LNCaP clone FGC (cell line): ENCODE measurements around the gene TALDO1.

Experiments
- DNase-seq: peaks from one replicate; pipeline ENCODE4 v3.0.0-alpha.2; 2011; ENCODE audit warnings: low read depth
- H3K4me3 ChIP-seq: 2 replicates; pipeline ENCODE4 v1.5.1; 2011; ENCODE audit warnings: mild to moderate bottlenecking, low read depth, low read length, control low read depth
- TF ChIP-seq, protein P1 (sequence below): IDR thresholded peaks from 2 replicates; pipeline ENCODE4 v1.5.1; 2012; ENCODE audit warnings: mild to moderate bottlenecking; ENCODE audit not compliant: control insufficient read depth, insufficient read depth; ENCODE audit errors: extremely low read depth

Gene TALDO1

DNA sequence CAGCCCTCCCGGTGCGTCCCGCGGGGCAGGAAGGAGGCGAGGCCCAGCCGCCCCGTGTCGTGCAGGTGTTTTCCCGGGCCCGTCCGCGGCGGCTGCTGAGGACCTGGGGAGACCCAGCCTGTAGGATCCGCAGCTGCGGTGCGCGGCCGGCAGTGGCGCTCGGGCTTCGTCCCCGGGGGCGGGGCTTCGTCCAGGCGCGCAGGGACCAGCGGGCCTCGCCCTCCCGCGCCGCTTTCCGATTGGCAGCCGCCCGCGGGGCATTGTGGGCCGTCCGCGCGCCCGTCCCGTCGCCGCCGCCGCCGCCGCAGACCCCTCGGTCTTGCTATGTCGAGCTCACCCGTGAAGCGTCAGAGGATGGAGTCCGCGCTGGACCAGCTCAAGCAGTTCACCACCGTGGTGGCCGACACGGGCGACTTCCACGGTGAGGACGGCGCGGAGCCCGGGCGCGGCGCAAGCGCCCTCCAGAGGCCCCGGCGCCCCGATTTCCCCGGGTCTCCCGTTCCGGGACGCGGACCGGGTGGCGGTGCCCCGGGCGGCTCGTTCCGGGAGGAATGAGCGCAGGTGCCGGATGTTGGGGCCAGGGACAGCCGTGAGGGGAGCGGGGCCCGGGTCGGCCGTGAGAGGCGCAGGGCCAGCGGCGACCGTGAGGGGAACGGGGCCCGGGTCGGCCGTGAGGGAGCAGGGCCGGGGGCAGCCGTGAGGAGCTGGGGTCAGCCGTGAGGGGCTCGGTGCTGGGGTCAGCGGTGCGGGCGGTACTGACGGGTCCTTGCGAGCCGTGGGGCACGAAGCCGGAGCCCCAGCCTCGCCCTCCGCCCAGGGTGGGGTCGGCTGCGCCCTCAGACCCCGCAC lies at the start of gene TALDO1:
Gene TALDO1, plus strand, starts transcription at position 307 of the 849 bp plus-strand sequence. Its CDS starts 18 bp downstream, at position 325.
- peak within 1 kb of the TSS; percentile 93 for H3K4me3 ChIP-seq
- TF ChIP-seq, protein P1, sequence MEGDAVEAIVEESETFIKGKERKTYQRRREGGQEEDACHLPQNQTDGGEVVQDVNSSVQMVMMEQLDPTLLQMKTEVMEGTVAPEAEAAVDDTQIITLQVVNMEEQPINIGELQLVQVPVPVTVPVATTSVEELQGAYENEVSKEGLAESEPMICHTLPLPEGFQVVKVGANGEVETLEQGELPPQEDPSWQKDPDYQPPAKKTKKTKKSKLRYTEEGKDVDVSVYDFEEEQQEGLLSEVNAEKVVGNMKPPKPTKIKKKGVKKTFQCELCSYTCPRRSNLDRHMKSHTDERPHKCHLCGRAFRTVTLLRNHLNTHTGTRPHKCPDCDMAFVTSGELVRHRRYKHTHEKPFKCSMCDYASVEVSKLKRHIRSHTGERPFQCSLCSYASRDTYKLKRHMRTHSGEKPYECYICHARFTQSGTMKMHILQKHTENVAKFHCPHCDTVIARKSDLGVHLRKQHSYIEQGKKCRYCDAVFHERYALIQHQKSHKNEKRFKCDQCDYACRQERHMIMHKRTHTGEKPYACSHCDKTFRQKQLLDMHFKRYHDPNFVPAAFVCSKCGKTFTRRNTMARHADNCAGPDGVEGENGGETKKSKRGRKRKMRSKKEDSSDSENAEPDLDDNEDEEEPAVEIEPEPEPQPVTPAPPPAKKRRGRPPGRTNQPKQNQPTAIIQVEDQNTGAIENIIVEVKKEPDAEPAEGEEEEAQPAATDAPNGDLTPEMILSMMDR = peak; percentile 36
- DNase-seq = peak; percentile 43

GRCh38 chr11:697811-698311 lies 49.4 kb upstream of the TALDO1 start:
- no peak overlapping the region for H3K4me3 ChIP-seq
- TF ChIP-seq, protein P1 = no peak
- DNase-seq = no peak

GRCh38 chr11:698493-699115 lies 48.7 kb upstream of the TALDO1 start:
- no peak for DNase-seq
- H3K4me3 ChIP-seq = no peak overlapping the region
- TF ChIP-seq, protein P1 = no peak

GRCh38 chr11:699116-699508 lies 48.2 kb upstream of the TALDO1 start:
- DNase-seq = no peak
- TF ChIP-seq, protein P1 = no peak
- H3K4me3 ChIP-seq = no peak overlapping the region

GRCh38 chr11:699753-700152 lies 47.5 kb upstream of the TALDO1 start:
- no peak for DNase-seq
- no peak overlapping the region for H3K4me3 ChIP-seq

DNA sequence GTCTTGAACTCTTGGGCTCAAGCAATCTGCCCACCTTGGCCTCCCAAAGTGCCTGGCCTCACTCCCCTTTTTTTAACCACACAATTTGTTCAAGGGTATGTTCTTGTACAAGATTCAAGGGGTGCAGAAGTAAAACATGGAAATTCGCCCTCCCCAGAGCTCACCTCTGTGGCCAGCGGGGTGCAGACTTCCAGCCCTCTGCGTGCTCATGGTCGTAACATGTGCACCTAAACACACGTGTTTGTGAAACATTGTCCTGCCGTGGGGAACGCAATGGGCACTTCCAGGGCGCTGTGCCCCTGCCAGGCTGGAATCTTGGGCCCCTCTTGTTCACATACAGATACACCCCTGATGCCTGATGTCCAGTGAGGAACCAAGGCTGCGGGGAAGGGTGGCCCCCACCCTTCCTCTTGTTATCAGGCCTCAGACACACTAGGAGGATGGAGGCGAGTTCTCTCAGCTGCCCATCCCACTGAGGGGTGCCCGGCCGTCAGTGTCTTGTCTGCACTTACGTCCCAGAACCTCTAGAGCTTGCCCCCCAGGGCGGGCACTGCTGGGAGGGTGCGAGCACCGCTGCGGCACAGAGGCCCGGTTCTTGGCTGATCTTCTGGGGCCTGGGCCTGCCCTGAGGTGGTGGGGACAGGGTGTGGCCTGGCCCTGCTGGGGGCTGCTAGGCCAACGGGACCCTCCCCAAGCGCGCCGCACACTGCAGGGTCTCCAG lies 45.4 kb upstream of the TALDO1 start:
- TF ChIP-seq, protein P1 = no peak
- DNase-seq = no peak
- no peak overlapping the region for H3K4me3 ChIP-seq

More at GRCh38 chr11:699753-700152, 47.5 kb upstream of the TALDO1 start:
- TF ChIP-seq, protein P1 = no peak
